Mononuclear cell (primary cell): Measurements from ENCODE around the gene PRM2. TPM values are rescaled to one million over a fixed set of nuclear protein-coding genes. Genes with fewer than 3 reads are reported as not detected.
"Not testable (repeated sequence)": the region's sequence is repeated elsewhere in the genome, so short reads cannot be mapped to it uniquely, and the experiment has no call there.

Experiments
- H3K27me3 ChIP-seq: 2 replicates; pipeline ENCODE4 v1.6.0; 2011; ENCODE audit warnings: low read length, control low read depth; ENCODE audit not compliant: insufficient read depth
- H3K4me1 ChIP-seq: 2 replicates; pipeline ENCODE4 v1.5.1; 2011; ENCODE audit warnings: mild to moderate bottlenecking, low read length, control low read depth; ENCODE audit not compliant: insufficient read depth
- H3K4me3 ChIP-seq: 2 replicates; pipeline ENCODE4 v1.5.1; 2011; ENCODE audit warnings: mild to moderate bottlenecking, low read length, moderate library complexity
- H3K9me3 ChIP-seq: 2 replicates; pipeline ENCODE4 v1.5.1; 2011; ENCODE audit warnings: low read depth, mild to moderate bottlenecking, control low read depth, low read length
- total RNA-seq: library from RNA; depleted of rRNA; stranded (reverse); fragments of >200 nt; gene quantifications from one replicate; pipeline ENCODE4 v1.2.3, GENCODE V29; 2012

Gene PRM2
- total RNA-seq, 1 donor: not detected

DNA sequence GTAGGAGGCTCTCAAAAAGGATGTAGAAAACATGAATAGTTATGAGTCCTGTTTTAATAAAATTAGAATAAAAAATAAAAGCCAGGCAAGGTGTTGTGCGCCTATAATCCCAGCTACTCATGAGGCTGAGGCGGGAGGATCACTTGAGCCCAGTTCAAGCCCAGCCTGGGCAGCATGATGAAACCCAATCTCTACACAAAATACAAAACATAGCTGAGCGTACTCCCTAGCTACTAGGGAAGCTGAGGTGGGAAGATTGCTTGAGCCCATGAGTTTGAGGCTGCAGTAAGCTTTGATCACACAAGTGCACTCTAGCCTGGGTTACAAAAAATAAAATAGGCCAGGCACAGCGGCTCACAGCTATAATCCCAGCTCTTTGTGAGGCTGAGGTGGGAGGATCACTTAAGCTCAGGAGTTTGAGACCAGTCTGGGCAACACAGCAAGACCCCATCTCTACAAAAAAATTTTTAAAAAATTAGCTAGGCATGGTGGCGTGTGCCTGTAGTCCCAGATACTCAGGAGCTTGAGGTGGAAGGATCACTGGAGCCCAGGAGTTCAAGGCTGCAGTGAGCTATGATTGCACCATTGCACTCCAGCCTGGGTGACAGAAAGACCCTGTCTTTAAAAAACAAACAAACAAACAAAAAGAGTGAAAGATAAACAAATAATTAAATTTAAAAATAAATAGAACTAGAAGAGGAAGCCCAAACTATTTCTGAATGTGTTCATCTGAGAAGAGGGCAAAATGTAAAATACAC lies 22.0 kb upstream of the PRM2 start:
- Histone ChIP-seq H3K27me3 (no peaks in the 10 kb centered on the region), H3K9me3 (no peaks in the 10 kb centered on the region), H3K4me1 (peaks cover 31% of the 10 kb centered on the region), H3K4me3 (no peak overlapping the region)

DNA sequence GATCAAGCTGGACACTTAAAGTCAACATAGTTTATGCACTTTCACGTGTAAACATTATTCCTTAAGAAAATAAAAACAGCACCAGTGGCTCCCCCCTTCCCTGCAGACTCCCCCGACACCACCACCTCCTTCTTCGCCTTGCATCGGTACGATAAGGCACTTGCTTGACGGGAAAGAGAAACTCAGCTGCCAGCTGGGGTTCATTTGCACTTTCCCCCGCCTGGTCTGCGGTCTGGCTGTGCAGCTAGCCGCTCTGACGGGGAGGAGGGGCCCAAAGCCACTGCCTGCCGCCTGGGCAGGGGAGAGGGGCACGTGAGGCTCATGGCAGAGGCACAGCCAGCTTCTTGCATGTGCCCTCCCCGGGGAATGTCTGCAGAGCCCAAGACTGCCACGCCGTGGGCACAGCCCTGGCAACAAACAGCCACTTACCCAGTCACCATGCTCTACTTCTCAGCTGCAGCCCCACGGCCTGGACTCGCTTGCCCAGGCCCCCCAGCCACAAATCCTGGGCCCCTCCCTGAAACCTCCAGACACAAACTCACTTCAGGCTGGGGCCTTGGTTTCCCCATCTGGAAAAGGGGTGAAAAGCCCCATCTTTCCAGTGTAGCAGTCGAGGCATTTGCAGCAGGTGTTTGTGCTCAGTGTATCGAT lies 21.3 kb upstream of the PRM2 start:
- no peaks in the 10 kb centered on the region for H3K9me3 ChIP-seq
- peaks cover 31% of the 10 kb centered on the region for H3K4me1 ChIP-seq
- H3K4me3 ChIP-seq: no peak overlapping the region
- no peaks in the 10 kb centered on the region for H3K27me3 ChIP-seq

DNA sequence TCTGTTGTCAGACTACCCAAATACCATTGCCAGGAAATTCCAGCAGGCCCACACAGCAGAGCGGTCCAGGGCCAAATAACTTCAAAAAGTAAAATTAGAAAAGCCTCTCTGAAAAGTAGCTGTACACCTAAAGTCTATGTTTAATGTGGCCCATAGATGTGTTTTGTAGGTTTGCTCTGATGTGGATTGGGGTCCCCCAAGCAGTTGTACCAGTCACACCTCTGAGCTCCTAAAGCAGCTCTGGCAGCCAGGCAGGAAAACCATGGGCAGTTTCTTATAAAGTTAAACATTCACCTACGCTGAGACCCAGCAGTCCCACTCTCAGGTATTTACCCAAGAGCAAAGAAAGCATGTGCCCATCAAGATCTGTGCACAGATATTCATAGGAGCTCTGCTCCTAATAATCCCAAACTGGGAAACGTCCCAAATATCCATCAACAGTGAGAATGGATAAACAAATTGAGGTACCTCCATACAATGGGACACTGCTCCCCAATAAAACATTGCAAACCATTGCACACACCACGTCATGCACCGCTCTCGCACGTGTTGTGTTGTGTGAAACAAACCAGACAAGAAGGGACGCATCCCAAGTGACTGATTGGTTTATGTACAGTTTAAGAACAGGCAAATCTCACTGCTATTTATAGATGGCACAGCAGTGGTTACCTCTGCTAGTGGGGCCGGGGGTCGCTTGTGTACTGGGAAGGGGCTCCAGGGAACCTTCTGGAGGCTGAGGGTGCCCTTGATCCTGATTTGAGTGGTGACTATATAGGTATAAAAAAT lies 20.6 kb upstream of the PRM2 start:
- H3K9me3 ChIP-seq: no peaks in the 10 kb centered on the region
- H3K4me3 ChIP-seq: no peak overlapping the region
- no peaks in the 10 kb centered on the region for H3K27me3 ChIP-seq
- peaks cover 31% of the 10 kb centered on the region for H3K4me1 ChIP-seq

DNA sequence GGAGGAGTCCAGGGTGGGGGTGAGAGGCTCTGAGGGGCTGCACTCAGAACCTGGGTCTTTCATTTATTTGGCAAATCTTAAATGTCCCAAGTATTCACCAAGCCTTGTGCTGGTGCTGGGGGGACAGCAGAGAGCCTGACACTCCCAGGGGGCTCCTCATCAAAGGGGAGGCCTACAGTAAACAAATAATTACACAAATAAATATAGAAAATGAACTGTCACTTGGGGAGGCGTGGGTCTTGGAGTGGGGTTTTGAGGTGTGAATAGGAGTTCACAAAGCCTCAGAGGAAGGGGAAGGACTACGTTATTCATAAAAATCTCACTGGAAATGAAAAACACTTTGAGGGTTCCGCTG lies 20.0 kb upstream of the PRM2 start:
- Histone ChIP-seq H3K4me3 (no peak overlapping the region), H3K9me3 (no peaks in the 10 kb centered on the region), H3K27me3 (no peaks in the 10 kb centered on the region), H3K4me1 (peaks cover 31% of the 10 kb centered on the region)

DNA sequence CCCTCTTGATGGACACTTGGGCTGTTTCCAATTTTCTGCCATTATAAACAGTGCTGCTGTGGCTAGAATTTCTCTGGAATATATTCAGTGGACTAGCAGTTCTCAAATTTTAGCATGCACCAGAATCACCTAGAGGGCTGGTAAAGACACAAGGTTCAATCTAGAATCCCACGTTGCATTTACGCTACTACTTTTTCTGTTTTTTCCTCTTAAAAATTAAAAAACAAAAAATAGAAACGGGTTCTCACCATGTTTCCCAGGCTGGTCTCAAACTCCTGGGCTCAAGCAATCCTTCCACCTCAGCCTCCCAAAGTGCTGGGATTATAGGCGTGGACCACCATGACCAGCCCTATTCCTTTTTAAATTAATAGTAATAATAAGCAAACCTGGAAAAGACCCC lies 19.4 kb upstream of the PRM2 start:
- H3K27me3 ChIP-seq: no peaks in the 10 kb centered on the region
- peaks cover 31% of the 10 kb centered on the region for H3K4me1 ChIP-seq
- no peak overlapping the region for H3K4me3 ChIP-seq
- H3K9me3 ChIP-seq: no peaks in the 10 kb centered on the region

DNA sequence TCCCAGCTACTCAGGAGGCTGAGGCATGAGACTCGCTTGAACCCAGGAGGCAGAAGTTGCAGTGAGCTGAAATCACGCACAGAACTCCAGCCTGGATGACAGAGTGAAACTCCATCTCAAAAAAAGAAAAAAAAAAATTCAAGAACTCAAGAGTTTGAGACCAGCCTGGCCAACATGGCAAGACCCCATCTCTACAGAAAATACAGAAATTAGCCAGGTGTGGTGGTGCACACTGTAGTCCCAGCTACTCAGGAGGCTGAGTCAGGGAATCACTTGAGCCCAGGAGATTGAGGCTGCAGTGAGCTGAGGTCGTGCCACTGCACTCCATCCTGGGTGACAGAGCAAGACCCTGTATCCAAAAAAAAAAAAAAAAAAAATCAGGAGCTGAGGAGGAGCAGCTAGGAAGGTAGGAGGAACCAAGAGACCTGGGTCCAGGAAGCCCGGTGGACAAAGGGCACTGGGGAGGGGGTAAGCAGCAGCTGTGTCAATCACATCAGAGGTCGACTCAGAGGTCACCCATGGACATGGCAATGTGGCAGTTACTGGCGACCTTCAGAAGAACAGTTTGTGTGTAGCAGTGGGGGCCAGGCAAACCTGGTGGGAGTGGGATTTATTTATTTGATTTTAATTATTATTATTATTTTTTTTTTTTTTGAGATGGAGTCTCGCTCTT lies 15.9 kb upstream of the PRM2 start:
- H3K4me3 ChIP-seq: no peak overlapping the region
- H3K9me3 ChIP-seq: no peaks in the 10 kb centered on the region
- H3K4me1 ChIP-seq: peaks cover 10% of the 10 kb centered on the region
- no peaks in the 10 kb centered on the region for H3K27me3 ChIP-seq

DNA sequence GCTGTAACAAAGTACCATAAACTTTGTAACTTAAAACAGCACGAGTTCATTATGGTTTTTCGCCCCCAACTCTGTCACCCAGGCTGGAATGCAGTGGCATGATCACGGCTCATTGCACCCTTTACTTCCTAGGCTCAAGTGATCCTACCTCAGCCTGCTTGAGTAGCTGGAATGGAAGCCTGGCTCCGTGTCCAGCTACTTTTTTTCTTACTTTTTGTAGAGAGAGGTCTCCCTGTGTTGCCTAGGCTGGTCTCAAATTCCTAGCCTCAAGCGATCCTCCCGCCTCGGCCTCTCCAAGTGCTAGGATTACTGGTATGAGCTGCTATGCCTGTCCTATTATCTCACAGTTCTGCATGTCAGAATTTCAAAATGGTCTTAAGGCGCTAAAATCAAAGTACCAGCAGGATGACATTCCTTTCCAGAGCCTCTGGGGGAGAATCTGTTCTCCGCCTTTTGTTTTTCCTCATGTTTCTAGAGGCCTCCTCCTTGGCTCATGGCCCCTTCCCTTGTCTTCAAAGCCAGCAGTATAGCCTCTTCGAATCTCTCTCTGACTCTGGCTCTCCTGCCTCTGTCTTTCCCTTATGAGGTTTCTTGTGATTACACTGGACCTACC lies 14.9 kb upstream of the PRM2 start:
- peaks cover under 1% of the 10 kb centered on the region for H3K4me1 ChIP-seq
- no peak overlapping the region for H3K4me3 ChIP-seq
- no peaks in the 10 kb centered on the region for H3K27me3 ChIP-seq
- no peaks in the 10 kb centered on the region for H3K9me3 ChIP-seq

DNA sequence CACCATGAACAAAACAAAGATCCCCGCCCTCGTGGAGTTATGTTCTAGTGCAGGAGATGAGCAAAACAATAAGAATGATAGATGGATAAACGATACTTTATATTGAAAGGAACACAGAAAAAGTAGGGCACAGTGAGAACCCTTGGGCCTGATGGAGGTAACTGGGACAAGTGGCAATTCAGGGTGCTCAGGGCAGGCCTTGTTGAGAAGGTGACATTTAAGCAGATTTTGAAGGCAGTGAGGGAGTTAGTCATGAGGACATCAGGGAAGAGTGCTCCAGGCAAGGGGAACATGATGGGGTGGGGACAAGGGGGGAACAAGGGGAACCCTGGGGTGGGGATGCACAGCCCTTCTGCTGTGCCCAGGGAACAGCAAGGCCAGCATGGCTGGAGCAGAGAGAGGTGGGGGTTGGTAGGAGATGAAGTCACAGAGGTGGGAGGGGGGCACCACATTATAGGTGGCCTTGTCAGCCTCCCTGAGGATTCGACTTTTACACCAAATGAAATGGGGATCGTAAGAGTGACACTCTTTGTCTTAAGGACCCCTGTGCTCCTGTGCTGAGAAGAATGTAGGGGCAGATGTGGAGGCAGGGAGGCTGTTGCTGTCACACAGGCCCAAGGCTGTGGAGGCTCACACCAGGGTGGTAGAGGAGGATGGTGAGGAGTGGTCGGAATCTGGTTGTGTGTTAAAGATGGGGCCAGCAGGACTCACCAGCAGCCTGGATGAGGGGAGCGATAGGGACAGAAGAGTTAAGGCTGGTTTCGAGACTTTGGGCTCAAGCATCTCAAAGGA lies 14.0 kb upstream of the PRM2 start:
- Histone ChIP-seq H3K4me1 (no peaks in the 10 kb centered on the region), H3K9me3 (no peaks in the 10 kb centered on the region), H3K27me3 (no peaks in the 10 kb centered on the region), H3K4me3 (no peak overlapping the region)

DNA sequence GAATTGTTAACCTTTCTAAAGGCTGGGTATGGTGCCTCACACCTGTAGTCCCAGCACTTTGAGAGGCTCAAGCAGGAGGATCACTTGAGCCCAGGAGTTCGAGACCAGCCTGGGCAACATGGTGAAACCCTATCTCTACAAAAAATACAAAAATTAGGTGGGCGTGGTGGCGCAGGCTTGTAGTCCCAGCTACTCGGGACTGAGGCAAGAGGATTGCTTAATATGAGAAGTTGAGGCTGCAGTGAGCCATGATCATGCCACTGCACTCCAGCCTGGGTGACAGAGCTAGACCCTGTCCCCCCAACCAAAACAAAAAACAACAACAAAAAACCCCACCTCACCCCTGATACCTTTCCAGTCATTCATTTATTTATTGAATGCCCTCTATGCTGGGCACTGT lies 13.4 kb upstream of the PRM2 start:
- H3K4me1 ChIP-seq, H3K9me3 ChIP-seq, H3K27me3 ChIP-seq, H3K4me3 ChIP-seq: not testable (repeated sequence)

DNA sequence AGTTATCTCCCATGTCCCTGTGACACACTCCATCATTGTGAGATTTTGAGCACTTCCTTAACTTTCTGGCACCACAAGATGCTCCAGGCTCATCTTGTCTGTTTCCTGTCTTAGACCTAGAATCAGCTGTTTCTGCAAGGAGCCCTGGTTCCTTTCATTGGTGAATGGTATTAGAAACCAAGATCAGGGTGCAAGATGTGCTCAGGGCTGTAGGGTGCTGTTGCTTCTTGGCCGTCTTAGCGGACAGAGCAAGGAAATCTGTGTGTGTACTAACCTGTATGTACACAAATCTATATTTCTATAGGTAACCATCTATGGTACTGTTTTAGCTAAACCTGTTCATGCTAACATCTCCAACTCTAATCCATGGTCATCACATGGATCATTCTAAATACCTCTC lies 12.9 kb upstream of the PRM2 start:
- H3K4me3 ChIP-seq: no peak overlapping the region
- H3K9me3 ChIP-seq: no peaks in the 10 kb centered on the region
- H3K4me1 ChIP-seq: no peaks in the 10 kb centered on the region
- no peaks in the 10 kb centered on the region for H3K27me3 ChIP-seq

DNA sequence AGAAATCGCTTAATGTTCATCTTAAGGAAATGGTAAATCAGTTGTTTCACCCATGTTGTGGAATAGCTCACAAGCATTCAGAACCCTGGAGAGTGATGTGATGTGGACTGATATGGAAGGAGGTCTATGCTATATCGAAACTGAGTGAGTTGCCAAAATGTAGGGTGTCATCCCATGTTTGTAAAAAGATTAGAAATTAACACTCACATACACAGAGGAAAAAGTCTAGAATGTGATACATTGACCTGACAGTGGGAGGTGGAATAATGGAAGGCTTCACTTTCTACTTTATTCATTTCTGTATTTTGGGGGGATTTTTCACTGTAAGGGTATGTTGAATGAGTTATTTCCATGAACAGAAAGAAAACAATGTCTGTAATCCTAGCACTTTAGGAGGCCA lies 9.6 kb upstream of the PRM2 start:
- H3K9me3 ChIP-seq: no peaks in the 10 kb centered on the region
- H3K4me1 ChIP-seq: no peaks in the 10 kb centered on the region
- H3K27me3 ChIP-seq: no peaks in the 10 kb centered on the region
- H3K4me3 ChIP-seq: no peak overlapping the region

DNA sequence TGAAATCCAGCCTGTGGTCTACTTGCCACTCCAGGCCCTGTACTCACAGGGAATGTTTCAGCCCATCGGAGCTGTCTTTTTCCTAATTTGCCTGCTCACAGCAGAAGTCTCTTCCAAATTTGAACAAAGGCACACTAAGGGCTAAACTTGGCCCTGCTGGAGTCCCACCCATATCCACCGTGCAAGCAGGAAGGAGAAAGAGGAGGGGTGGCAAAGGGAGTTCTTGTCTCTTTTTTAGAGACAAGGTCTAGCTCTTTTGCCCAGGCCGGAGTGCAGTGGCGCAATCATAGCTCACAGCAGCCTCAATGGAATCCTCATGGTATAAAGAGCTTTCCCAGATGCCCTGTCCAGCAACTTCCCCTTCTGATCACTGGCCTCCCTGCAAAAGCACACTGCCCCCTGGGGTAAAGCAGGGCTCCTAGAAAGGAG lies 7.6 kb upstream of the PRM2 start:
- Histone ChIP-seq H3K4me3 (no peak overlapping the region), H3K4me1 (peaks cover 6% of the 10 kb centered on the region), H3K9me3 (no peaks in the 10 kb centered on the region), H3K27me3 (no peaks in the 10 kb centered on the region)

DNA sequence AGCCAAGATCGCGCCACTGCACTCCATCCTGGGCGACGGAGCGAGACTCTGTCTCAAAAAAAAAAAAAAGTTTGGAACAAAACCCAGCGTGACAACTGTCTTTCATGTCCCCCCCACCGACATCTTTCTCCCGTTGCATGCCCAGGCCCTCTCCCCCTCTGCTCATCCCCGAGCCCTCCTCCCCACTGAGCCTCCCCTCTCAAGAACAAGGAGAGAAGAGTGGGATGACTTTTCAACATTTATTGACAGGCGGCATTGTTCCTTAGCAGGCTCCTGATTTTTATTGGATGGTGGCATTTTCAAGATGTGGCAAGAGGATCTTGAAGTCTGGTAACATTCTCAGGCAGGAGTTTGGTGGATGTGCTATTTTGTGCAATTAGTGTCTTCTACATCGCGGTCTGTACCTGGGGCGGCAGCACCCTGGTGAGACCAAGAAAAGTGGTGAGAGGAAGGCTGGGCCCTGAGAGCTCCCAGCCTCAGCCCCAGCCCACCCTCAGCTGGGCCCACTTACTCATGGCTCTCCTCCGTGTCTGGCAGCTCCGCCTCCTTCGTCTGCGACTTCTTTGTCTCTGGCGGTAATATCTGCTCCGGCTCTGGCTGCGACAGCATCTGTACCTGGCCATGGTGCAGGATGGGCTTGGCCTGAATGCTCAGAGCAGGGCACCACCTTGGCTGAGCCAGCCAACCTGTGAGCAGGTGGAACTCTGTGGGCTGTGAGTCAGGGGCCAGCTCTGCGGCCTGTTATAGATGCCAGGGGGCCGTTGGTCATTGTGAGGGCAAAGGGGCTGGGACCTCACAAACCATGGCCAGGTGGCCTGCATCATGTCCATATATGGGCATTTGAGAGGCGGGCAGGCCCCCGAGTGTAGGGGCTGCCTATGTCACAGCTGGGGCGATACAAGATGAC lies 4.6 kb upstream of the PRM2 start, which contains the start of gene PRM1:
PRM1 (minus strand) TSS at position 715 of the 907 bp plus-strand sequence; CDS start at position 623, 92 bp downstream.
- no peaks in the 10 kb centered on the region for H3K9me3 ChIP-seq
- peaks cover 9% of the 10 kb centered on the region for H3K4me1 ChIP-seq
- no peaks in the 10 kb centered on the region for H3K27me3 ChIP-seq
- H3K4me3 ChIP-seq: no peak within 1 kb of the TSS
